Mesodermal cell (in vitro differentiated cells): ENCODE results near the gene IGF1R.

Experiments used
- H3K27ac ChIP-seq: 2 replicates; pipeline ENCODE4 v1.7.0; 2013; ENCODE audit warnings: mild to moderate bottlenecking, low read depth, low read length, moderate library complexity; ENCODE audit not compliant: severe bottlenecking
- H3K36me3 ChIP-seq: 2 replicates; pipeline ENCODE4 v1.7.1; 2013; ENCODE audit warnings: mild to moderate bottlenecking, low read length, moderate library complexity; ENCODE audit not compliant: control insufficient read depth, insufficient read depth
- H3K4me1 ChIP-seq: one replicate; pipeline ENCODE4 v1.7.1; 2013; ENCODE audit warnings: mild to moderate bottlenecking, low read length; ENCODE audit not compliant: insufficient read depth, control insufficient read depth, poor library complexity, severe bottlenecking
- H3K4me3 ChIP-seq: 2 replicates; pipeline ENCODE4 v1.7.0; 2013; ENCODE audit warnings: low read length, control low read depth, mild to moderate bottlenecking; ENCODE audit not compliant: insufficient read depth, poor library complexity, severe bottlenecking; ENCODE audit errors: extremely low read depth
- H3K9me3 ChIP-seq: 2 replicates; pipeline ENCODE4 v1.7.1; 2013; ENCODE audit warnings: mild to moderate bottlenecking, low read length, moderate library complexity; ENCODE audit not compliant: control insufficient read depth
- WGBS, 2 experiments: methylation state at CpG; one replicate each; pipeline ENCODE4 v1.1.5; 2013; ENCODE audit warnings: missing lambda C conversion rate in 2 of 2; ENCODE audit not compliant: insufficient coverage in 2 of 2; 5-methylcytosine and 5-hydroxymethylcytosine counted together

IGF1R gene

DNA sequence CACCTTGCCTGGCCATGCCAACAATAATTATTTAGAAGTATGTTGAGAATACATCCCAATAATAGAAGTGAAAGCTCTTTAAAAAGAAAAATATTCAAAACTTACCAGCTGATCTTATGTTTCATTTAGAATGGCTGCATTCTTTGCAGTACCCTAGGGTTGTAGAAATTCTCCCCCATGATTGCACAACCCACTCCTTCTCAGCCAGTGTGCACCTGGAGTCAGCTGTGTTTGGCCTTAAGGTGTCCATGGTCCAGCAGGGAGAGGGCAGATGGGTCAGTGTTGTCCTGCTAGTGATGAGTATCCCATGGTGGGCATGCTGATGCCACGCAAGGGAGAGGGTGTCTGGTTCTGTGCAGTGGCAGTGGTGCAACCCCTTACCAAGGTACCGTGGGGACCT is 117.3 kb downstream of the IGF1R start:
- Histone ChIP-seq H3K9me3 (no peaks in the 10 kb centered on the region), H3K36me3 (no peaks in the 10 kb centered on the region), H3K4me3 (no peak overlapping the region), H3K4me1 (peaks cover 10% of the 10 kb centered on the region), H3K27ac (no peak overlapping the region)
- WGBS, 2 experiments = 93 to 96% methylated on average over 2 of the region's 2 CpGs

DNA sequence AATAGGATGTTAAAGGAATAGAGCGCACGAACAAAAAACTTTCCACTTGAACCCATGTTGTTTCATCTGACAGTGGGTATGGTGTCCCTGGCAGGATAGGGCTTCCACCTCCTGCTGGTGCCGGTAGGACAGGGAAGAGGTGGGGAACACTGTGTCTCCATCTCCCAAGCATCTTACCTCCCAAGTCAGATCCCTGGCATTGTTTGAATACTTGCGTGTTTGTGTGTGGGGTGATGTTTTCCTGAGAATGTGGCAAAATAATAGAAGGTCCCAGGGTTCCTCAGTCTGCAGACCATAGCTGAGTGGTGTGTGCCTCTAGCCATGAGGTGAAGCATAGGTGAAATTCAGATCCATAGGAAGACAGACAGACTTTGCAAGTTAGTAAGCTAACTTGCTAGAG is 119.4 kb downstream of the IGF1R start:
- 92 to 94% methylated on average over 3 to 4 of the region's 4 CpGs for WGBS, 2 experiments
- no peaks in the 10 kb centered on the region for H3K9me3 ChIP-seq
- peaks cover 3% of the 10 kb centered on the region for H3K36me3 ChIP-seq
- H3K27ac ChIP-seq = no peak overlapping the region
- peaks cover 17% of the 10 kb centered on the region for H3K4me1 ChIP-seq
- H3K4me3 ChIP-seq = no peak overlapping the region

DNA sequence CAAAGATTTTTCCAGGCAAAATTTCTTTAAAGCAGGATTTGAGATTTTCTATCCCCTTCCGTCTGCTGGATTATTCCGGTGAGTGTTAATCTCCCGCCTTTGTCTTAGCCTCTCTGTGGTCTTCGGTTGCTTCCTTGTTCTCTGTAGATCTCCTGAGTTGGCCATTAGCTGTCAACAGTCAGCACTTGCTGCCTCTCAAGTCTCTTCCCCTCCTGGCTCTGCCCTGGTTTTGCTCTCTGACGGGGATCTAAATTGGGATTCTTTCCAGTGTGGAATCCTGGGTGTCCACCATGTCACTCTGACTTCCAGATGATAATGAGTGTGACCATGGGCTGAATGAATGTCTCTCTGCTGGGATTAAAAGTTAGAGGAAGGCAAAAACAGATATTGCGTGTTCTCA is 121.5 kb downstream of the IGF1R start:
- Histone ChIP-seq H3K9me3 (no peaks in the 10 kb centered on the region), H3K36me3 (peaks cover 3% of the 10 kb centered on the region), H3K4me1 (peaks cover 29% of the 10 kb centered on the region), H3K4me3 (no peak overlapping the region), H3K27ac (no peak overlapping the region)
- 89 to 91% methylated on average over 6 of the region's 6 CpGs for WGBS, 2 experiments

DNA sequence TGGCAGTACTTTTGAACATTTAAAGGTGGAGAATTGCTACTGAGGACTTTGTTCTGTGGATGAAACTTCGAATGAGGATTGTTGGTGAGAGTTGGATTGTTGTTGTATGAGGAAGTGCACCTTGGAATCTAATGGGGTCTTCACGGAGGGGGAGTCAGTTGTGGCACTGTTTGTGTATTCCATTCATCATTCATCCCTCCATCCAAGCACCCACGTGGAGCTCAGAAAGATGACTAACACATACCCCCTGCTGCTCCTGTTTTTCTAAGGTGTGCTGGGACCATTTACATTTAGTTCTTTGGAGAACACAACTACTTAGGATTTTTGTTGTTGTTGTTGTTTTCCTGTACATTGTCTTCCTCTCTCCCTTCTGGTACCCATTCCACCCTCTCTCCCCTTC is 122.6 kb downstream of the IGF1R start:
- Histone ChIP-seq H3K27ac (no peak overlapping the region), H3K36me3 (peaks cover 3% of the 10 kb centered on the region), H3K9me3 (no peaks in the 10 kb centered on the region), H3K4me1 (peaks cover 34% of the 10 kb centered on the region), H3K4me3 (no peak overlapping the region)
- 71 to 100% methylated on average over 1 of the region's 3 CpGs for WGBS, 2 experiments

DNA sequence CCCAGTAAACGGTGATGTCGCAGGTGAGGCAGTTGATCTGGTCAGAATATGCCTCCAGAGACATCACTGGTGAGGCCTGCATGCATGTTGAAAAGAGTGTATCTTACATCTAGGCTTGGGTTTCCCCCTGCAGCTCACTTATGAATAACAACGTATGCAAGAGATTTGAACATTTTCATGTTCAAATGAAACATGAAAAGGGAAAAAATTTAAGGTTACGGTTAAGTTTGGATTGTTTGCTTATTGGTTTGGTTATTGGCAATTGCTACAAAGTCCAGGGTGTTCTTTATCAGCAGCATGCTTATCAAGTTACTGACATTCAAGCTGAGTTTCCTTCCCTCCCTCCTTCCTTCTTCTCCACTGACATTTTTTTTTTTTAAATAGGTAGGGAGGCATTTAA is 123.2 kb downstream of the IGF1R start:
- Histone ChIP-seq H3K9me3 (no peaks in the 10 kb centered on the region), H3K27ac (no peak overlapping the region), H3K4me3 (no peak overlapping the region), H3K4me1 (peaks cover 36% of the 10 kb centered on the region), H3K36me3 (peaks cover 3% of the 10 kb centered on the region)
- WGBS, 2 experiments = 95 to 96% methylated on average over 3 to 4 of the region's 4 CpGs

DNA sequence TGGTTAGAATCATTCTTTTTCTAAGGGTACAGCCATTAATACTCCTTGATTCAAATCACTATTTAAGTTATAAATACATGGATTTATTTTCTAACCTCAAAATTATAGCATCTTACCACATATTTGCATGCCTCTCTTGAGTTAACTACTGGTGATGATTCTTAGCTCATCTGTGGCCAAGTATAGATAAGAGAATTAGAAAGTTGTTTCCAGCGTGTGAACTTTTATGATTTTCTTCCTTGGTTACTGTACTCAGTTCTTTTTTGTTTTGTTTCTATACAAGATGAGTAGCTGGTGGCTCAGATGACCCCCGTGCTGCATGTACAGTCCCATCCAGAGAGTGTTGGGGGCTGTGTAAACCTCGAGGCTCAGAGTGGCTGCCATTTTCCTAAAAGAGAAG is 124.6 kb downstream of the IGF1R start:
- WGBS, 2 experiments = 63 to 100% methylated on average over 1 to 3 of the region's 3 CpGs
- H3K36me3 ChIP-seq = peaks cover 11% of the 10 kb centered on the region
- no peak overlapping the region for H3K27ac ChIP-seq
- no peaks in the 10 kb centered on the region for H3K9me3 ChIP-seq
- H3K4me1 ChIP-seq = peaks cover 39% of the 10 kb centered on the region
- H3K4me3 ChIP-seq = no peak overlapping the region

DNA sequence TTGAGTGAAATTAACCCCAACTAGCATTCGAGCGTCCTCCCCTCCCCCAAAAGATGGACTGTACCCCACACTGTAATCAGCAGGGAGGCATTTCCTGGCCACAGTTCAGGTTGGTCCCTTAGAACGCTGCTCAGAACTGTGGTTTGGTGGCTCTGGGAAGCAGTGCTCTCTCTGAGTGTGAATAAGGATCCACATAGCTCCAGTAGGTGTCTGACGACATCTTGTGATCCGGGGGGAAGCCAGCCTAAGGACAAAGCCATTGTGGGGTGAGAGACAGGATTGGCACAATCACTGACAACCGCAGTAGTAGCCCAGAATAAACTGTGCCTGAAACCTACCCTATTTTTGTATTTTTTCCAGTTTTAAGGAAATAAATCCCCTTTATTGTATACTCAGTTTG is 125.3 kb downstream of the IGF1R start:
- Histone ChIP-seq H3K36me3 (peaks cover 11% of the 10 kb centered on the region), H3K4me1 (peaks cover 40% of the 10 kb centered on the region), H3K27ac (no peak overlapping the region), H3K9me3 (no peaks in the 10 kb centered on the region), H3K4me3 (no peak overlapping the region)
- WGBS, 2 experiments = 45 to 66% methylated on average over 1 to 4 of the region's 6 CpGs

DNA sequence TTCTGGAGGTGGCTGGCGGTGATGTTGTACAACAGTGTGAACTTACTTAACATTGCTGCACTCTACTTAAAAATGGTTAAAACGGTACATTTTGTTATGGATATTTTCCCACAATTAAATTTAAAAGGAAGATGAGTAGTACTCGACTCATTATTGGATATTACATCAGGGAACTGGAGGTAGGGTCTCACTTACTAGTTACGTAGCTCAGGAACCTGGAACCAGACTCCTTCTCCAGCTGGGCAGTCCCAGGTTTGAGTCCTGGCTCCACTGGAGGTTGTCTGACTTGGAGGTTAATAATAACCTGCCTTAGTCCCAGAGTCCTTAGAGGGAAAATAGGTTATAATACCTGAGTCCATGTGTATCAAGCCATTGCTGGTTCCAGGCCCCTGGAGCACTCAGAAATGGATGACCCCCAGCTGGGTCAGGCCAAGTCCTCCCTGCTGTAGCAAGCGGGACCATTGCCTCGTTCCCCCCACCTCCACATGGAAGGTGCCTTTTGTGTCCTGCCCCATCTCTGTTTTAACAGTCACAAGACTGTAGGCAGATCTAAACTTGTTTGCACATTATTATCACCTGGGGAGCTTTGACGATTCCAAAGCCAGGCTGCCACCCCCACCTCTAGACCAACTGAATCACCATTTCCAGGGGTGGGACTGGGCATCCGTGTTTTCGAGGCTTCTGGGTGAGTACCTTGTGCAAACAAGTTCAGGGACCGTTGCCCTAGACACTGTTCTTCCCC is 126.6 kb downstream of the IGF1R start:
- 84 to 85% methylated on average over 4 to 7 of the region's 10 CpGs for WGBS, 2 experiments
- Histone ChIP-seq H3K27ac (no peak overlapping the region), H3K9me3 (no peaks in the 10 kb centered on the region), H3K4me3 (no peak overlapping the region), H3K4me1 (peaks cover 45% of the 10 kb centered on the region), H3K36me3 (peaks cover 11% of the 10 kb centered on the region)

DNA sequence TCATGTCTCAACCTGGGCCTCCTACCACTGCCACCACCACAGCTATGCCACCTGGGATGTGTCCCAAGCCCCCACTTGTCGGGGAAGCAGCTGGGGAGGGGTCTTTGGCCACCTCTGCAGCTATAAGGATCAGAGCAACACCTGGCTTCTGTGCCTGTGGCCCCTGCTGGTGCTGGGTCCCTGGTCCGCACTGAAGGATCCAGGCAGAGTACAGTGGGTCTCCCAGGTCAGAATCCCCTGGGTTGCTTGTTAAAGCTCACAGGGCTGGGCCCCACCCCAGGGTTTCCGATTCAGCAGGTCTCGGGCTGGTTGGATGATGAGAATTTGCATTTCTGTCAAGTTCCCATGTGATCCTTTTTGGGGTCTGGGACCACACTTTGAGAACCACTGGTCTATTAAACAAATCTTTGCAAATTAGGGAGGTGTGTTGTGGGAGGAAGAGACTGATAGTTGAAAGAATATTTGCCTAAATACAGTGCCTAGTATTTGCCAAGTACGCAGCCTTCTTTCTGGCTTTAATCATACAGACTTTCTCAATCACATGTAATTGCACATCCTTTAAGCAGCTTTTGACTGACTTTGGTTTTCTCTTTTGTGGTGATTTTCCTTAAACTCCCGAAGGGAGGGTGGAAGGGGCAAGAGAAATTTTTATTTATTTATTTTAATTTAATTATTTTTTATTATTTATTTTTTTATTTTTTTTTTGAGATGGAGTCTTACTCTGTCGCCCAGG is 127.3 kb downstream of the IGF1R start:
- H3K9me3 ChIP-seq = no peaks in the 10 kb centered on the region
- H3K27ac ChIP-seq = no peak overlapping the region
- H3K36me3 ChIP-seq = peaks cover 11% of the 10 kb centered on the region
- WGBS, 2 experiments = 86 to 92% methylated on average over 4 of the region's 7 CpGs
- H3K4me3 ChIP-seq = no peak overlapping the region
- H3K4me1 ChIP-seq = peaks cover 41% of the 10 kb centered on the region

DNA sequence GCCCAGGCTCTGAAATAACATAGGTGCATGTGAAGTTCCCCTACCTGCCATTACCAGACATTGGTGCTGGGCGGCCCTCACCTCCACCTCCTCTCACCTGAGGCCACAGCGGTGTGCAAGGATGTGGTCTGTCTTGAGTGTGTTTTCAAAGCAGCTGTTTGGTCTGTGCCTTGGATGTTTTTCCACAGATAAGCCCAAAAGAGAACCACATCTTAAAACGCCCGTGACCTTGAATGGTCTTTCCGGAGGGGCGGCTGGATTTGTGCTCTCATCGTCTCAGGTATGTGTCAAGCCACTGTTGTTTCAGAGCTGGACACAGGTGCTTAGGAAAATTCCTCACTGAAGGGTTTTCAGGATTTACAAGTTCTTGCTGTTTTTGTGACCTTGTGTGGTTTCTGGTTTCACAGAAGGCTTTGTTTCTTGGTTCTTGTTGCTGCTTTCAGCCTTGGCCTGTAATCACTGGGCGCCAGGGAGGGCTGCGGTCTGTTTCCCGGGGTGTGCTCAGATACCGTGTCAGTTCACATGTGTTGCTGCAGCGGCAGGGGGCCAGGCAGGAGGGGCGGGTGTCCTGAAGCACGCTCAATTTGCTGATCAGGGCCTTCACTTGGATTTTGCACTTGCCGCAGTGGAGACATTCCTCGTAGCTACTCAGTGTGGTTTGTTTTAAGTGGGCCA is 128.4 kb downstream of the IGF1R start:
- no peaks in the 10 kb centered on the region for H3K9me3 ChIP-seq
- peaks cover 9% of the 10 kb centered on the region for H3K36me3 ChIP-seq
- H3K27ac ChIP-seq = no peak overlapping the region
- WGBS, 2 experiments = 83 to 89% methylated on average over 13 to 14 of the region's 16 CpGs
- no peak overlapping the region for H3K4me3 ChIP-seq
- peaks cover 35% of the 10 kb centered on the region for H3K4me1 ChIP-seq
